ENCODE measurements around the gene OGDH. TPM values are rescaled to one million over a fixed set of nuclear protein-coding genes. Genes with fewer than 3 reads are reported as not detected.

OGDH gene
- total RNA-seq, 1 donor from 2014 or later: 35.1 TPM

DNA sequence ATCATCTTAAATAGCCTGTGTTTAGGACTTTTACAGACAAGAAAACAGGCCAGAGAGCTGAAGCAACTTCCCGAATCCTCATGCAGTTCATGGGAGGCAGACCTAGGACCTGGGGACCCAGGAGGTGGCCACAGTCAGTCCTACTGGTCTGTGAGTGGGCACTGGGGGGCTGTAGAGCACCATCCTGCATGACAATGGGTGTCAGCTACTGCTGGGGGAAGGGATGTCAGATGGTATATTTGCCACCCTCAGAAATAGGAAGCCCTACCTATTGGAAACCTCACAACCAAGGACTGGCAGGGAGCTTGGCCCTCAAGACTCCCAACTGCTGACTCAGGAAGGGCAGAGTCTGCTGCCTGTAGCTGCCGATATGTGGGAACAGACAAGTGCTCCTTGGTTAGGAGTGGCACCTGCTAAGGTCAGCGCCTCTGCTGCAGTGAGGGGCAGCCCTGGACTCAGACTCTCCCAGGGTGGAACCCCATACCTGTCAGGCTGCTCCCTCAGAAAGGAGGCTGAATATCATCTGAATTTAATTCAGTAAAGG, 29.7 kb downstream of the OGDH start:
- no peak for FAIRE-seq
- no peak for DNase-seq (ENCODE audit: low spot score in 2 of 2)

DNA sequence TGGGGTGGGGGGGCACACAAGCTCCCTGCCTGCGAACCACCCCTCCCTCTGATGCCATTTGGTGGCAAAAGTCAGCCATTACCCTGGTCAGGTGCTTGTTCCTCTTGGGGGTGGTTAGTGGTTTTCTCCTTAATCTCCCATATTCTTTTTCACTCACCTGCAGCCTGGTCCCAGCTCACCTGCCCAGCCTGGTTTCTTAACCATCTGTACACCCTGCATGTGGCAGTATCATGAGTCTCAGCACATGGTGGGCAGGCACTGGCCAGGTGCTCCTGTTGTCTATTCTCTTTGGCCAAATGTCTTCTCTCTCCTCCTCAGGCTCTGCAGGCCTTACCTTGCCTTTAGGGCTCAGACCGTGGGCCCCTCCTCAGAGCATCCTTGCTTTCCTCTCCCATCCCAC, 30.5 kb downstream of the OGDH start:
- DNase-seq (ENCODE audit: low spot score in 2 of 2): no peak
- FAIRE-seq: no peak

DNA sequence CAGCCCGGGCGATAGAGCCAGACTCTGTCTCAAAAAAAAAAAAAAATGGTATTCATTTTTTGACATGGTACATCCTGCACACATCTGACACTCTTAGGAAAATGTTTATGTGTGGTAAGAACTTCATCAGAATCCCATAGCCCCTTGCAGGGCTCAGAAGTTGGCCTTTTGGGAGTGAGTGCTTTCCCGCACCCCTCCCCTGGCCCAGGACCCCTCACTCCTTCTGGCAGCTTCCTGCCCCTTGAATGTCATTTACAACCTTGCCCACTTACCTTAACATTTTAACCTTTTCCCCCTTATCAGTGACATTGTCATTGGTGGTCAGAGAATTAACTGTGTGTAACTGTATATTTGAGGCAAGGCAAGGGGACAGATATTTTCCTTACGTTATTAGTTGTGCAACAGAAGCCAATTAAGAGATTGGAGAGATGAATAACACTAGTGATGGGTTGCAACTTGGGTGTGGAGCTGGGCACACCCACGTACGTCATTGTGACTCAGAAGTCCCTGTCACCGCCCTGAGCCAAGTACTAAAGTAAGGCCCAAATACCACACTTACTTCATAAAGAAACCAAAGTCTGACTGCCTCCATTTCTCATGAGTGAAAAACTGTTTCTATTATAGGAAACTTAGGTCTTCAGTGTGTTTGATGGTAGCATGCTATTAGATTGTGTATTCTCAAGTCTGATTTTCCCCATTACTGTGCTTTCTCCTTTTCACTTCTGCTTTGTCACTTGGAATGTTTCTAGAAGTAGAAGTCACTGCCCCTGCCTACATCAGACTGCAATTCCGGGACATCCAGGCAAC, 31.6 kb downstream of the OGDH start:
- no peak for DNase-seq (ENCODE audit: low spot score in 2 of 2)
- FAIRE-seq: no peak

DNA sequence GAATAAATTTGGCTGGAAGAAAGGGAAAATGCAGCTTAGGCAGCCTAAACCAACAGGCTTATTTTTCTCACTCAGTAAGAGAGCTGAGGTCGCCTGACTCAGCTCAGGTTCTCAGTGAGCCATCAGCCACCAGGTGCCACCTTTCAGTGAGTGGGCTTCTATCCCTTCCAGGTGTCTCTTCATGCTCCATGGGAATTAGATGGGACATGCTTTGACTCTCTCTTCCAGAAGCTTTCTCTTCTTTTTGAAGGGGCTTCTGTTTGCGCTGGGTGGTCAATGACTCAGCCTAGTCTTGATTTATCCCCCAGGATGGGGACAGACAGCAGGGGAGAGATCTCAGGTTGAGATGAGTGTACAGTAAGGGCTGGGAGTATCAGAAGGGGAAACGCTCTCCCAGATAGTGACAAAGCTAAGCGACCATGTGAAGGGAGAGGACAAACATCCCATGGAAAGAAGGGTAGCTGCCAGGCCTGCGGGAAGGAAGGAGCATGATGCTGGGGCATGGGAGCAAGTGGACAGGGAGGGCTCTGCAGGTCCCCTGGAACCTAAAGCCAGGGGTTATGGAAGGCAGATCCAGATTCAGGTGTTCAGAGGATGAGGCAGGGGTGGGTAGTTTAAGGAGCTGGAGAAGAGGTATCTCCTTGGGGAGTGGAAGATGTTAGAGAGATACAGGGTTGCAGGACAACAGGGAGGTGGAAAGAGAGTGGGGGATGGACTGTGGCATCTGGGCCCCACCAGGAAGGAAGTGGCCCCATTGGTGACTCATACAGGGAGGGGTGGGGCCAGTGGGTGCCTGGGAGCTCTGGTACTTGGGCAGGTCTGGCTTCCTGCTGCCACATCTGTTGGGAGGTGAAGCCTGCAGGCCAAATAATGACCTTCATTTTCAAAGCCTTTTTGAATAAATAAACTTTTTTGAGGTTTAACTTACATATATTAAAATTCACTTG, 32.5 kb downstream of the OGDH start:
- DNase-seq (ENCODE audit: low spot score in 2 of 2): peak in 1 of 2 donors; percentile 44

DNA sequence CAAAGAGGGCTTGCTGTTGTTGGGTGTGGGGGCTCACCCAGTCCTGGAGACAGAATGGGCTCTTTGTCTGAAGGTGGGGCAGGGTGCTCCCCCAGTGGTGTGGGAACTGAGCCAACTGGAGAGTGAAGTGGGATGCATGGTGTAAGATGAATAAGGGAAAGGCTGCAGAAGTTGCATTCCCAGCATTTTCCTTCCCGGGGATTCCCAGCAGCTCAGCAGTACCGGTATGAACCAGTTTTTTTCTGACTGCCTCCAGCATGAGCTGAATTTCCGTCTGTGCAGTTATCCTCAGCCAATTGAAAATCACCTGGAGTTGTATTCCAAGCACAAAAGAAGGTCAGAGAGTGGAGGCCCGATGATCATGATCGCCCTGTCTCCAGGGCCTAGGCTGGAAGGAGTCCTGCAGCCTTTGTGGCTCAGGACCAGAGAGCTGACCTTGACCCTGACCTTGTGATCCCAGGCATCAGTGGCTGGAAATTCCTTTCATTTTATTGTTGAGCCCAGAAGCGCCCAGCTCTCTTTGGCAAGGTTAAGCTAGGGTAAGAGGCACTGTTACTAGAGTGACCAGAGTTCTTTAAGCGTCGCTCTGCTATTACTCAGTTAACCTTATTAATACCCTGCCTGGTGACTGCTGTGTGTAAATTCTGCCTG, 33.4 kb downstream of the OGDH start:
- FAIRE-seq: no peak

More for the DNA sequence above, 32.5 kb downstream of the OGDH start:
- no peak for FAIRE-seq

DNA sequence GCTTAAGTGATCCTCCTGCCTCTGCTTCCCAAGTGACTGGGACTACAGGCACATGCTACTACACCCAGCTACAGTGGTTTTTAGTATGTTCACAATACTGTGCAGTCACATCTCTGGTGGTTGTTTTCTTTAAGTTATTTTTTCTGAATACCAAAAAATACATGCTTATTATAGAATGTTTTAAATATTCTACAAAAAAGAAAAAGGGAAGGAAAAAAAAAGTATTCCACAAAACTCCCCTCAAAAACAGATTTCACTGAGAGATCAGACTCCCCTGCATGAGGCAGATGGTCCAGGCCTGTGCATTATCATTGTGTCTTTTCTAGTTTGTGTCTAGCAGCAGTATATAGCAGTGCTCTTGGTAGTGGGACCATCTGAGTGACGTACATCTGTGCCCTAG, 36.8 kb downstream of the OGDH start:
- DNase-seq (ENCODE audit: low spot score in 2 of 2) (no peak), FAIRE-seq (no peak)

More for the DNA sequence above, 33.4 kb downstream of the OGDH start:
- peak in 1 of 2 donors; percentile 25 for DNase-seq (ENCODE audit: low spot score in 2 of 2)

DNA sequence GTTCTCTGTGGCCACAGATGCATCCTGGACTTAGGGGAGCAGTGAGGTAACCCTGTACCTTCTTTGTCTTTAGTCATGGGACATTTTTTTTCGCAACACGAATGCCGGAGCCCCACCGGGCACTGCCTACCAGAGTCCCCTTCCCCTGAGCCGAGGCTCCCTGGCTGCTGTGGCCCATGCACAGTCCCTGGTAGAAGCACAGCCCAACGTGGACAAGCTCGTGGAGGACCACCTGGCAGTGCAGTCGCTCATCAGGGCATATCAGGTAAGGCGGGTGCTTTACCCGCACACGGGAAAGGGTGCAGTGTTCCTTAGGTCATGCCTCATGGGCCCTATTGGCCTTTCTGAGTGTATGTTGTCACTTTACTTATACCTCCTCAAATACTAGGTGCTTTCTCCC, 38.8 kb downstream of the OGDH start:
- no peak for FAIRE-seq
- DNase-seq (ENCODE audit: low spot score in 2 of 2): no peak

DNA sequence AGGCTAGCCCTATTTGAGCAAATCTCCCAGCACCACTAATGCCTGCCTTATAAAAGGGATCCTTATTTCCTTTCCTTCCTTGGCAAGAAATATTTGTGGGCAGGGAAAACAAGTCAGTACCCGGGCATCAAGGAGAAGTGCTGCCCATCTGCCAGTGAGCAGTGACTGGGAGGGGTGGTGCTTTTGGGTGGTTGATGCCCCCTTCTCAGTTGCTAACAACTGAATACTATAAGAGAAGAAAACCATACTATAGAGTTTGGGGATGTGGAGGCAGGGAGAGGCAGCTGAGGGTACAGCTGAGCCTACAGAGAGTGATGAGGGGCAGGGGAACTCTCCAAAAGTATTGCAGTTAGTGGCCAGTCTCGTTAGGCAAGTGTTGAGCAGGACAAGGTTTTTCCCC, 39.3 kb downstream of the OGDH start:
- no peak for FAIRE-seq
- DNase-seq (ENCODE audit: low spot score in 2 of 2): no peak

DNA sequence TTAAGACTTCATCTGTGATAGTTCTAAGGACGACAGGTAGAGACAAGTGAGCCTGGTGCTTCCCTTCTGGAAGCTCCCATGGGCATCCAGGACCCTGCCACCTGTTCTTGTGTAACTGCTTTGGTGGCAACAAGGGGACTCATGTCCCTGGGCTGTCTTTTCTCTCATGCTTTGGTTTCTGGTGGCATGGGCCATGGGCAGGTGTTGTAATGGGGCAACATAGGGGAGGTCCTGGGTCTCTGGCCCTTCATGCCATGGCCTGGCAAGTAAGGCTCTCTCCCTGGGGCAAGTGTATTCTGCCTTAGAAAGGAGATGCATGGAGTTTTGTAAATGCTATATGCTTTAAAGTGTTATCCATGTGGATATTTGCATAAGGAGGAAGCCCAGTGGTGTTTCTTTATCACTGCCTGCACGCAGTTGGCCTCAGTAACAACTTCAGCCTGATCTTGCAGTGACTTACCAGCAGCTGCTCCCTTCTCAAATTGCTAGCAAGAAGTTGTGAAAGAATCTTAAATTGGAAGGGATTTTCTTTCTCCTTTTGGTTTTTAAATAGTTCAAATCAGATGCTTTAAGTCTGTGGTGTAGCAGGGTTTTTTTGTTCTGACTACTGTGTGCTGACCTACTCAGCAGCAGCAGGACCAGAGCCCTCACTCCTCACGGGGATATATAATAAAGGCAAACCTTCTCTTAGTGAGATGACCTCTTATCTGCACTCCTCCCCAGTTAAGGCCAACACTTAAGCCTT, 39.9 kb downstream of the OGDH start:
- DNase-seq (ENCODE audit: low spot score in 2 of 2) (no peak), FAIRE-seq (no peak)

DNA sequence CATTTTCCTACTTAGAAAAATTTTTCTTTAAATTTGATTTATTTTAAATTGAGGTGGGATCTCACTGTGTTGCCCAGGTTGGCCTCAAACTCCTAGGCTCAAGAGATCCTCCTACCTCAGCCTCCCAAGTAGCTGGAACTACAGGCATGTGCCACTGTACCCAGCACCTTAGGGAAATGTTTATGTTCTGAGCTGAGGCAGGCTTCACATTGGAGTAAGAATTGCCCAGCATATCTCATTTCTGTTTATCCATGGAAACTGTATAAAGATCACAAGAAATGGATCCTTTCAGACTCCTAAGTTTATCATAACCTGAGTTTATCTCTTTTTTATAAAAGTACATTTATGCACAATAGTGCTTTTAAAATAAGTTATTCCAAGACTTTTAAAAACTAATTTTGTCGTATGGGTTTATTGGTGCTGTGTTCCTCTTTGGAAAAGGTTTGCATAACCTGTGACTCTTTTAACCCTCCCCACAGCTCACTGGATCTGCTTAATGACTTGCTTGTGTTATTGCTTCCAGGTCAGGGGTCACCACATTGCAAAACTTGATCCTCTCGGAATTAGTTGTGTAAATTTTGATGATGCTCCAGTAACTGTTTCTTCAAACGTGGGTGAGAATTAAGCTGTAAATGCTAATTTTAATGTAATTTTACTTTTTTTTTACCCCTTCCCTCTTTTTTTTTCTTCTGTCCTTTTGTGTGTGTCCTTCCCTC, 40.7 kb downstream of the OGDH start:
- FAIRE-seq (no peak), DNase-seq (ENCODE audit: low spot score in 2 of 2) (no peak)

DNA sequence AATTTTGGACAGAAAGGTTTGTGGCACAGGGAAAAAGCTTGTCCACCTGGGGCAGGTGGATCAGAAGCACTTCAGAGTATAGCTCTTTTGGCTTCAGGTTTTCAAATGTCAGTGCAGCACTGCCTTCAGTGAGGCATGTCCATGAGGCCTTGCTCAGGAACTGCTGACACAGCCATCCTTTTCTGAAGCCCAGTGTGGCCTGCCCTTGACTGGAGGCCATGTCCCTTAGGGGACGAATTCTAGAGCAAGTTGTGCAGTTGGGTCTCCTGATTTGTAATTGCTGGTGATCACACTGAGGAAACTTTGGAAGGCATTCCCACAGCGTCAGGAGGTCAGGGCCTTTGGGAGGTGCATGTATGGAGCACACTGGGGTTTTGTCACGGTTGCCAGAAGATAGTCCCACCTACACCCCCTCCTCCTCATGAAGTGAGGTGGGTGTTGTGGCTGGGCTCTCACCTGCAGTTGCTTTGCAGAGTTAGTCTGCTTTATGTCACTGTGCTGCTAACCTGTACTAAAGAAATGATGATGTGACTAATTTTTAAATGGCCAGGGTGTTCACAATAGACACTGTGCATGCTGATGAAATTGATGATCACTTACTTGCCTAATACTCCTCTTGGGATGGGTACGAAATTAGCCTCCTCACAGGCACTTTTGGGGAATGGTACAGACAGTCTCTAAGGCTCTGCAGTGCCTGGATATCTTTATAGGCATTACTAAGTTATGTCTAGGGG, 41.7 kb downstream of the OGDH start:
- FAIRE-seq: no peak

DNA sequence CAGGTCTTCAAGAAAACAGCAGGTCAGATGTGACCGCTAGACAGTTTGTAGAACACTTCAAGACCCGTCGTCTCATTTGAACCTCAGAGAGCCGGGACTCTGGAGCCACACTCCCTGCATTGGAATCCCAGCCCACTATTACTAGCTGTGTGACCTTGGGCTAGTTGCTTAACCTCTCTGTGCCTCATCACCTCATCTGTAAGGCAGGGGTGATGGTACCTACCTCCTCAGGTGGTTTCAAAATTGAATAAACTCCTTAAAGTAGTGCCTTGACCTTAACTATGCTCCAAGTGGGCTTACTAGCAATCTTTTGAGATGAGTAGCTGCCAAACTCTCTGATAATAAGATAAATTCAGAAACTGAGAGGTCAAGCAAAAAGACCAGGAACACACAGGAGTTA, 43.8 kb downstream of the OGDH start:
- no peak for FAIRE-seq
- DNase-seq (ENCODE audit: low spot score in 2 of 2): no peak

More for the DNA sequence above, 41.7 kb downstream of the OGDH start:
- no peak for DNase-seq (ENCODE audit: low spot score in 2 of 2)

DNA sequence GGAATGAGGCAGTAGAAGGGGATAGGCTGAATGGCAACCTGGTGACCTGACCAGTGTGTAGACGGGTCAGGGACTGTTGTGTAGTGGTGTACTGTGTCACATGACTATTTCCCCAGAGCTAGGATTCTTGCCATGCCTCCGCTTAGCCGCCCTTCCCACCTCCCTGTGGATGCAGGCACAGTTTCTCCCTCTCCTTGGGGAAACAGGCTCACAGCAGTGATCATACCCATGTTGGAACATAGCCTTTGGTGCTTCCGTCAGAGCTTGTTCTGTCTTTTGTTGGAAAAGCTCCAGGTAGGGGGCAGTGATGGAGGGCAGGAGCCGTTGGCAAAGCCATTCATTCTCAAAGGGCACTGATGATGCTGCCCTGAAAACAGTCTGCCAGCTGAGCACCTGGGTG, 44.3 kb downstream of the OGDH start:
- no peak for FAIRE-seq
- DNase-seq (ENCODE audit: low spot score in 2 of 2): no peak

DNA sequence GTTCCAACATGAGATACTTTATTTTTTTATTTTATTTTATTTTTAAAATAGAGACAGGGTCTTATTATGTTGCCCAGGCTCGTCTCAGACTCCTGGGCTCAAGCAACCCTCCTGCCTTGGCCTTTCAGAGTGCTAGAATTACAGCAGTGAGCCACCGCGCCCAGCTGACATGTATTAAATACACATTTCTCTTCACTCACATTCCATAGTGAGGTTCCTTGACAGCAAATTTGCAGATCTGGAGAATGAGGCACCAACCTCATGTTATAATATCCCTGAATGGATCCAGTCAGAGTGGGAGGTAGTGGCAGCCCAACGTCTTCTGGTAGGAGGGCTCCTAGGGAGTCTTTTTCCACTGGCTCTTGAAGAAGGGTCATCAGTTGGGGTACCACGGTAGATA, 46.1 kb downstream of the OGDH start:
- DNase-seq (ENCODE audit: low spot score in 2 of 2) (no peak), FAIRE-seq (no peak)

DNA sequence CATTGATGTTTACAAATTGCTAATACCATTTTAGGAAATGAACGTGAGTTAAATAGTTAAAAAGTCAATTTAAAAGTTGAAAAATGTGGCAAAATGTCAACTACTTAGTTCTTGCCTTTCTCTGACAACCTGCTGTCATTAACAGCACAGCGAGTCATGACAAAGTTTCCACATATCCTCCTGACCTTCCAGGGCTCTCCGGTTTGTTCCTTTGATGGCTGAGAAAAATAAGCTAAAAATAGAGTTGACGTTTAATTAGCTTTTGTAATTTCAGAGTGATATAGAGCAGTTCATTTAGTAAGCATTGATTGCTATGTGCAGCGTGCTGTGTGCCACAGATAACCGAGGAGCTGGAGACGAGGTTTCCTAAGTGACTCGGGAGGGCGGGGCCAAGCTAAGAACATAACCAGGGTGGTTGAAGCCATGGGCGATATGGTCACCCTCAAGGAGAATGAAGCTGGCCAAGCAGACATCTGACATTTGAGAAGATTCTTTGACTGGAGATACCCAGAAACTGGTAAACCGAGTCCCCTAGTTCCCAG, 47.9 kb downstream of the OGDH start:
- no peak for DNase-seq (ENCODE audit: low spot score in 2 of 2)
- no peak for FAIRE-seq

DNA sequence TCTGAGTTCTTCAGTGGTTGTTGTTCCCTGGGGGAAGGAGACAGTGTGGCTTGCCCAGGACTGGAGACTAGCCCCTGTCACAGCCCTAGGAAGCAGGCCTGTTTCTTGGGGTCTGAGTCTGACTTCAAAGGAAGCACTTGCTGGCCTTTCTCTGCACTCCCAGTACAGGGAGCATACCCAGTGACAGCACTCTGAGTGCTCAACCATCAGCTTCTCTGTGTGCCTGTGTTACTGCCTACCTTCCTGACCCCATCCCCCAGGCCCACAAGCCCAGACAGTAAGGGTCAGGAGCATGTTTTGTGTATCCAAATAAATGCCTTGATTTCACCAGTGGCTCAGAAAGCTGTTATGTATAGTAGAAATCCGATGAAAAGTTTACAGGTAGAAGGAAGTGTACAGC, 48.9 kb downstream of the OGDH start:
- no peak for DNase-seq (ENCODE audit: low spot score in 2 of 2)
- FAIRE-seq: no peak

DNA sequence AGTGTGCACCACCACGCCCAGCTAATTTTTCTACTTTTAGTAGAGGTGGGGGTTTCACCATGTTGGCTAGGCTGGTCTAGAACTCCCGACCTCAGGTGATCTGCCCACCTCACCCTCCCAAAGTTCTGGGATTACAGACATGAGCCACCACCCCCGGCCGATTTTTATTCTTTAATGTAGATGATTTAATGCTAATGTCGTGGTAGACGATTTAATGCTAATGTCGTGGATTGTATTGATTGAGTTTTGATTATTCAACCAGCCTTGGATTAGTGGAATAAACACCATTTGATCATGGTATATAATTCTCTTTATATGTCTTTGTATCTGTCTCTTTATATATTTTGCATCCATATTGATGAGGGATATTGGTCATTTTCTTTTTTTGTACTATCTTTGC, 52.6 kb downstream of the OGDH start:
- DNase-seq (ENCODE audit: low spot score in 2 of 2) (no peak), FAIRE-seq (no peak)

DNA sequence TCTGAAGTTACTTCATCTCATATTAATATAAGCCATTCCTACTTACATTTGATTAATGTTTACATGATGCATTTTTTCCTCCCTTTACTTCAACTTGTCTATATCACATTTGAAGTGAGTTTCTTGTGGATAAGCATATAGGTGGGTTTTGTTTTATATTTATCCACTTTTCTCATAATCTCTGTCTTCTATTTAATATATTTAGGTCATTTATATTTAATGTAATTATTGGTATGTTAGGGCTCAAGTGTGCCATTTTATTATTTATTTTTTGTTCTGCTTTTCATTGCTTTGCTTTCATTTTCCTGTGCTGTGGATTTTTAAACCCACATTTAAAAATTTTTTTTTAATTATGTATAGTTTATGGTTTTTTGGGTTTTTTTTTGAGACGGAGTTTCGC, 54.8 kb downstream of the OGDH start:
- DNase-seq (ENCODE audit: low spot score in 2 of 2): no peak
- FAIRE-seq: no peak

Measured in frontal cortex (tissue), 4 donors.